HG03103 (cell line): ENCODE results near the gene ACO2.
"Not testable (repeated sequence)": the region's sequence is repeated elsewhere in the genome, so short reads cannot be mapped to it uniquely, and the experiment has no call there.

Experiments used
- ATAC-seq: cut with Tn5 transposase; IDR thresholded peaks from one replicate; pipeline ENCODE4 v1.9.1; 2021; ENCODE audit warnings: low read depth; ENCODE audit not compliant: unreplicated experiment

Gene ACO2

DNA sequence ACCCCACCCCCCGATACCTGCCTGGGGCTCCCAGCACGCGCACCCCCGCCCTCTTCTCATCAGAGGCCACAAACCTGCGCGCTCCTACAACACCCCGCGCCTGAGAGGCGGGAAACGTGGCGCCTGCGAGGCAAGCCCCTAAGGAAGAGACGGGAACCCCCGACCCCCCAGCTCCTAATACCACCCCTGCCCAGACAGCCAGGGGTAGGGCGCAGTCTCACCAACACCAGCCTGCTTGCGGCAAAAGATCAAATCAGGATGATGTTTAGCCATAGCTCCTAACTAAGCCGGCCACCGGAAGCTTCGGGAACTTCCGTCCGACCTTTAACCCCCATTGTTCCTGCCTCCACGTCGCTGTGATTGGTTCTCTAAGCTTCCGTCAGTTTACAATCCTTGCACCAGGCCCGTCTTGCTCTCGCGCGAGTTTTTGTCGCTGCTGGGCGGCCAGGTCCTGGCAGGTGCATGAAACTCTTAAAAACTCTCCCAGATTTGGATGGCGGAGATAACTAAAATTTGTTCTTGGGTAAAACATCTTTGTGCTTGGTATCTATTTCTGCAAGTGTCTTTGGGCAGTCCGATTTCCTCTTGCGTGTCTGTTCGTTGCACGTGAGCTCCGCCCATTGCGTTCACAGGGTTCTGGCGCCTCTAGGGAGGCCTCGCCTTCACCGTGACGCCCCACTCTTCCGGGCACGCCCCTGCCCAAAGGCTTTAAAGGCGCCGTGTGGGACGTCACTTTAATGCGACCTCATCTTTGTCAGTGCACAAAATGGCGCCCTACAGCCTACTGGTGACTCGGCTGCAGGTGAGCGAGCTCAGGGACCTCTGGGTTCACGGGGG lies at the start of gene ACO2, which contains the start of gene PHF5A:
Gene ACO2 (plus strand): TSS at position 737 of the 837 bp plus-strand sequence. CDS start 30 bp downstream, at position 767.
Gene PHF5A (minus strand): TSS at position 312 of the 837 bp plus-strand sequence. CDS start 39 bp downstream, at position 273.
- ATAC-seq = peak; percentile 82

DNA sequence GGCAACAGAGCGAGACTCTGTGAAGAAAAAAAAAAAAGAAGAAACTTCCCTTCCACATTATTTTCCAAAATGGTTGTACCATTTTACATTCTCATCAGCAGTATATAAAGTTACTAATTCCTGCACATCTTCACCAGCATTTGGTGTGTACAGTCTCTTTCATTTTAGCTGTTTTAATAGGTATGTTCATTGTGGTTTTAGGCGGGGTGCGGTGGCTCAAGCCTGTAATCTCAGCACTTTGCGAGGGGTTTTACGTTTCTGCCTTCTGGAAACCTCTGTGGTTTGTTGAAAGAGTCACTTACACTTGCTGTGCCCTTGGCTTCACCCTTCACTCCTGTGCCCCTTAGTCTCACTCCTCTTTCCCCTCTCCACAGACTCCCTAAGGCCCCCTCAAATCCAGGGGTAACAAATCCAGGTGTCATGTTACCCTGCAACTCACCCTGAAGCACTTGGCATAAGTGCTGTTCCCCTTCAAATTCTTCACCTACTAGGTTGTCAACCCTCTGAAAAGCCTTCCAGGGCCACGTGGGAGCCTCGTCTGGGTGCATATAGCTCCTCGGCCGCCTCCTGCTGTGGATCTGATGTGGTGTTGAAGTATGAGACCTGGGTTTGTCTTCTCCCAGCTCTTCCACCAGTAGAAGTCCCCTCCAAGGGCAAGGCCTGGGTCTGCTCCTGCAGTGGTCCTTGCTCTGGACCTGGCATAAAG lies 43.1 kb upstream of the ACO2 start:
- ATAC-seq = no peak

DNA sequence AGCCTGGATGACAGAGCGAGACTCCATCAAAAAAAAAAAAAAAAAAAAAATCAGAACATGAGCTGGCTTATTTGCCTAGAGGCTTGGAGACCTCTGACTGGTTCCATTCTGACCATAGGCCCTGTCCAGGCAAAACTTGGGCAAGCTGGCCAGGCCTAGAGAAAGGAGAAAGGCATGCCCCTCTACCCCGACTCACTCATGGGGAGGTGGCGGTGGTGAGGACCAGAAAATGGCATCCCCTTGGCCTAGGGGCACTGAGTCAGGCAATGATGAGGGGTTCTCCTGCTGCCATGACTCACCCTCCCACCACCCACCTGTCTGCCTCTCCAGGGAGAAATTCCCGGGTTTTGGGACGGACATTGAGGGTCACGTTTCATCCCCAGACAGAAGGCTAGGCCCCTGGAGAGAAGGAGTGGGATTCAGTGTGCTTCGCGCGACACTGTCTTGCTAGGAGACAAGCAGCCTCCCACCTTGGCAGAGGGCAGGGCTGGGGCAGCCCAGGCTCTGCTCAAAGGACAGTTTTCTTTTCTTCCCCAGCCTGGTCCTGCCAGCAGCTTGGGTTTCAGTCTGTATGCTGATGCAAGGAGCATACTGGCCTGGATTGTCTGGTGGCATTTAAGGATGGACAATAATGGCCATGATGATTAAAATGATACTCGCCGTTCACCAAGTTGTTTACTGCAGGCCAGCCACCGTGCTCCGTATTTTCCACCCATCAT lies 39.5 kb upstream of the ACO2 start:
- ATAC-seq = no peak

GRCh38 chr22:41429951-41430332 lies 39.0 kb upstream of the ACO2 start:
- no peak for ATAC-seq

DNA sequence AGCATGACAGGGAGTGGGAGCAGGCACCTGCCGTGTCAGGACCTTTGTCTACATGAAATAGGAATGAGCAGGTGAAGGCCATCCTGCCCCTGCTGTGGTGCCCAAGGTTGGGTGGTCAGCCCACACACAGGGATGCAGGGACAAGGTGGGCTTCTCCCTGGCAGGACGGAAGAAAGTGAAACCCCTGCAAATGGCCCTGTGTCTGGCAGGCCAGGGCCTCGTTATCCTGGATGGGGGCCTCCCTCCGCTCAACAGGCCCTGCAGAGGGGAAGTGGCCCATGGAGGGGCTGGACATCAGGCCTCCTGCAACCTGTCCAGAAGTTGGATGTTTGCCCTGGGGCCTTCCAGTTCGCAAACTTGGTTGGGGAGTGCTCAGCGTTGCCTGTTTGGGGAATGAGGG lies 37.3 kb upstream of the ACO2 start:
- ATAC-seq = no peak

DNA sequence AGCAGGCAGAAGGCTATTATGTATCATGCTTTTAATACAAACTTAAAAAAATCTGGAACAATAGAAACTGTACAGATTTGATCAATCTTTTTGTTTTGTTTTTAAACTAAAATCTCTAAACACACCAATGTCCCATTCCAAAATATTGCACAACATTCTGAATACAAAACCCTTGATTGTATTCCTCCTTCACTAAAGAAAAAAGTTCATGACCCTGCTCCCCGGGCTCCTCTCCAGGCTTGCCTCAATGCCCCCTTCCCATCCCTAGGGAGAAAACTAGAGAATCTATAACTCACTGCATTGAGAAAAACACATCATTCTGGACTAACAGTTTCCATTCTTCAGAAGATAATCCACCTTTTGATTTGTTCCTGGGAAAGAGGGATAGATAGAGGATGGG lies 35.4 kb upstream of the ACO2 start:
- not testable (repeated sequence) for ATAC-seq

DNA sequence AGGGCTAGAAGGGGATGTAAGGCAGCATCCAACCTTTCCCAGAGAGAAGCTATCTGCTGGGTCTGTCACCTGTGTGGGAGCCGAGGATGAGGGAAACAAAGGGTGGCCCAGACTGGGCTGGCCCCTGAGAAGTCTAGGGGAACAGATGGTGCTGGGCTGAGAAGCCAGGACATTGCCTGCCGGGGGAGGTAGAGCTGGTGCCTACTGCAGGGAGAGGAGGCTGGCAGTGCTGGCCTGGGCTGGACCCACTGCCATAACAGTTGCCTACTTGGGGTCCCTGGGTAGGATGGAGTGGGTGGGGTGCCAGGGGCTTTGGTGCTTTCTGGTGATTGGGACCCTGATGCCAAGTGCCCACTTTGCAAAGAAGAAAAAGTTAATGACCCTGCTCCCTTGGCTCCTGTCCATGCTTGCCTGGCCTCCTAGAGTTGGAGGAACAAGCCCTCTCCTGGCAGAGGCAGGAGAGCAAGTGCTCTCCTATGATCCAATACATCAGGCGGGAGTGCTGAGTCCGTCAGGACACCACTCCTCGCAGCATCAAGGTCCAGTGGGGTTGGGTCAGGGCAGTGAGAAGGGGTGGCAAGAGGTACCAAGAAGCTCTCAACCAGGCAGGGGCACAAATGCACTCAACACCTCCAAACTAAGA lies 34.4 kb upstream of the ACO2 start:
- ATAC-seq = not testable (repeated sequence)

GRCh38 chr22:41435560-41435959 lies 33.4 kb upstream of the ACO2 start:
- no peak for ATAC-seq

DNA sequence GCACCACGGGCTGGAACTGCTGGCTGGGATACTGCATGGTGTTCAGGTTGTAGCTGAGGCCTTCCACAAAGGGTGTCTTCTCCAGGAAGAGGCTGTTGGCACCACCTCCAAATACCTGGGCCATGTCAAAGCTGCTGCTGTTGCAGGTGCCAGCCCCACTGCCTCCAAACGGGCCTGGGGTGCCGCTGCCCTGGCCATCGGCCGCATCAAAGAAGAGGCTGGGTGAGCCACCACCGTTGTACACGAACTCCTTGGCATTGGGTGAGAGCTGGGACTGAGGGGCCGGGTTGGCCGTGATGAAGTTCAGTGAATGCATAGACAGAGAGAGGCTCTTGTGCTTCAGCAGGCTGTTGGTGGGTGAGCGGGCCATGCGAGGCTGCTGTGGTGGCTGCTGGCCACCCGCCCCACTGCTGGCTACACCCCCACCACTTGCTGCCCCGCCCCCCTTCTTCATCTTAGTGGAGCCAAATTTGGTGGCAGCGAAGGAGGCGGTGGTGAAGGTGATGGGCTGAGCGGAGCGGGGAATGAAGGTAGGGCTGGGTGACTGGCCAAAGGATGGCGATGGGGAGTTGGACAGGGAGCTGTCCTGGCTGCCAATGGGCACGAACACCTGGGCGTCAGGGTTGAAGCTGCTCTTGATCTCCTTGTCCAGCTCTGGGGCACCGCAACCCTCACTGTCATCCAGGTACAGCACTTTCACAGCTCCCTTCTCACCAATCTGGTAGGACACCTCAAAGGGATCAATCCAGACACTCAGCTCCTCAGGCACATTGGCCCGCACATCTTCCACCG lies 32.4 kb upstream of the ACO2 start:
- no peak for ATAC-seq

- ATAC-seq = no peak
These were observed 31.7 kb upstream of the ACO2 start for GRCh38 chr22:41437198-41437597.

- not testable (repeated sequence) for ATAC-seq
These were observed 28.4 kb upstream of the ACO2 start for GRCh38 chr22:41440511-41440910.

GRCh38 chr22:41442240-41442792 lies 26.6 kb upstream of the ACO2 start:
- ATAC-seq = no peak

GRCh38 chr22:41444360-41445128 lies 24.4 kb upstream of the ACO2 start:
- ATAC-seq = no peak

DNA sequence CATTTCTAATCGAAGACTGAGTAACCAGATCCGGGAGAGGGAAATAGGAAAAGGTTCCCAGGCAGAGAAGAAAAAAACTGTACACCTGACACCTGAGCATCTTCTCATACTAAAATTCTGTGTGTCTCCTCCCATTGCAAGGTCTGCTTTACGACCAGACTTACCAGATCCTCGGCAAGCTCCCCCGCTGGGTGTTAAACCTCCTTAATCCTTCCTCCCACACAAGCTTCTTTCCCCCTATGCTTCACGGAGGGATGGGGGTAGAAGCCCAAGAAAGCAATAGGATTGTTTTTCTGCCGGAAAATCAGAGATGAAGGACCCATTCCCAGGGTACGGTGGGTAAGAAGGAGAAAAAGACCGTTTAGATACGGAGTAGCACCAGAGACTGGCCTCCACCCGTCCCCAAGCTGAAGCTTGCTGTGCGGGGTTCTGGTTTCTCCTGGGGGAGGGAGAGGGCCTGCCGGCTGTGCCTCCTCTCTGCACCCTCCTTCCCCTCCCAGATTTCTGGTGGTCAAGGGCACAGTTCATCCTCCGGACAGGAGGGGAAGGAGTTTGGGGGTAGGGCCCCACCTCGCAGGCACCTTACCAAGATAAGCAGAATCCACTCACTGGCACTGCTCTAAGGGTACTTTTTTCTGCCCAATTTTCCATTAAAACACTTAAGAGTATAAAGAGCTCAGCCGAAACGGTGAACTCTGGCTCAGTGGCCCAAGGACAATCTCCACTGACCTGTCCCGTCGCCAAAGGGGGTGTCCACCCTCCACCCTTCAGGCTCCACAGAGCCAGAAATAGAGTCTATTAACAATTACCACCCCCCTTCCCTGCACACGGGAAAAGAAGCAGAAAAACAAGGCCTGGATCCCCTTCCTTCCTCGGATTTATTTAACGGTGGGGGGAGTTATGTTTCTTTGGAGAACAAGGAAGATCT lies 23.5 kb upstream of the ACO2 start:
- ATAC-seq = no peak

- ATAC-seq = no peak
These were observed 22.8 kb upstream of the ACO2 start for GRCh38 chr22:41446057-41446501.

- peak; percentile 32 for ATAC-seq
These were observed 22.1 kb upstream of the ACO2 start, which contains the start of gene TOB2 for GRCh38 chr22:41446639-41447434. TSS of gene TOB2 (minus strand) at chr22:41446801. CDS start at chr22:41437345, 9,456 bp downstream.
